ENCODE results near the gene TMX4. TPM values are rescaled to one million over a fixed set of nuclear protein-coding genes. Genes with fewer than 3 reads are reported as not detected.
A peak's percentile ranks its signal among the peaks of the same experiment; 100 is the strongest.
"Not testable (repeated sequence)": the region's sequence is repeated elsewhere in the genome, so short reads cannot be mapped to it uniquely, and the experiment has no call there.

Gene TMX4
- total and polyA plus RNA-seq, 4 experiments from 2014 or later, result 62.5 to 74.6 (median 72.1) TPM

GRCh38 chr20:7974785-7975435 lies 44.7 kb downstream of the TMX4 start:
- Histone ChIP-seq H3K9me3 (ENCODE audit: control insufficient read depth in 1 of 2, low read length in 2 of 2) (no peaks in the 10 kb centered on the region), H3K4me1 (ENCODE audit: insufficient read depth, low read length) (no peaks in the 10 kb centered on the region), H3K27ac (ENCODE audit: low read depth, low read length) (no peak overlapping the region), H3K27me3 (ENCODE audit: insufficient read depth, low read length) (no peaks in the 10 kb centered on the region), H3K4me3 (ENCODE audit: low read length in 2 of 2) (no peak overlapping the region), H3K36me3 (ENCODE audit: insufficient read depth, low read length) (no peaks in the 10 kb centered on the region)
- ChIA-PET CTCF (ENCODE audit: partially characterized antibody) (no interaction called here), POLR2A (ENCODE audit: partially characterized antibody) (interaction anchor here (1.1 to 1.9 kb wide), 2 partner anchors 9 to 45 kb away, joined by 3 to 6 read pairs; partner anchors contain the start of gene TMX4)
- Mint-ChIP-seq H3K36me3 (peaks cover 4 to 8% of the 10 kb centered on the region in 2 donors), H3K27ac (peak overlapping the region in 1 of 7 donors; percentile 29), H3K4me3 (no peak overlapping the region), H3K9me3 (no peaks in the 10 kb centered on the region), H3K27me3 (peaks cover 0 to 4% of the 10 kb centered on the region in 2 donors), H3K4me1 (no peaks in the 10 kb centered on the region)
- no peak for DNase-seq
- intact Hi-C loops (cut with micrococcal nuclease), result no loop called here

DNA sequence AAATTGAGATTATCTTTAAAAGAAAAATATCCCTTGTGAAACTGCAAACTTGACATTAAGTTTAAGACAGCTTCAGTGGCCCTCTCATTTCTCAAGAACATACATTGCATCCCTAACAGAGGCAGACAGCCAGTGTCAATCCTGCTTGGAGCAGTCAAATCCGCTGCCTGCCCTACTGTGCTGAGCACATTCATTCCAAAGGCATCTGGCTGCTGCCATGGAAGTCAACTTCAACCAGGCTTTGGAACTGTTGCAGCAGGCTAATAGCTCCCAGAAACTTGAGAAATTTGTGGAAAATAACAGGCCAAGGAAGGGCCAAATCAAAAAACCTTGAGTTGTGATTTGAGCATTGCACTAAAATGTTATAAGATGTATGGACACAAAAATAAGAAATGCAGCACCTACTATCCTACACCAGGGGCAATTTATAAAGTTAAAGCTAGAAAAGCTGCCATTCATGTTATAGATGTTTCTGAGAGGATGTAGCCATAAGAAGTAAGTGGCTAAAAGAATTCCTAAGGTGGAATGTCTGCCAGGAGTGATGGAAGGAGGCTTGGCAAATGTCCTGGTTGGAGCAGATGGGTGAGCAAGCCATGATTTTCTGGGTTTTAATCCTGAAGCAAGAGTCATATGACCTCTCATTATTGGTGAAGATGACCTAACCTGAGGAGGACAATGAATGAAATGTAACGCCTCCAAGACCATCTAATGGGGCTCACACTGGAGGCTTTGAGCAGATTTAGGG lies 47.9 kb downstream of the TMX4 start:
- H3K27me3 ChIP-seq (ENCODE audit: insufficient read depth, low read length), result no peaks in the 10 kb centered on the region
- Mint-ChIP-seq H3K4me3 (no peak overlapping the region), H3K27ac (no peak overlapping the region), H3K9me3 (no peaks in the 10 kb centered on the region), H3K36me3 (no peaks in the 10 kb centered on the region), H3K27me3 (peaks cover 1 to 4% of the 10 kb centered on the region in 2 donors), H3K4me1 (no peaks in the 10 kb centered on the region)
- intact Hi-C loops (cut with micrococcal nuclease), result no loop called here
- no peaks in the 10 kb centered on the region for H3K4me1 ChIP-seq (ENCODE audit: insufficient read depth, low read length)
- DNase-seq, result no peak
- ChIA-PET CTCF (ENCODE audit: partially characterized antibody) (interaction anchor here (0.8 kb wide), 1 partner anchor 13 kb away, joined by 3 read pairs; no protein-coding TSS in a partner anchor), POLR2A (ENCODE audit: partially characterized antibody) (interaction anchor here (1.0 kb wide), 1 partner anchor 11 kb away, joined by 3 read pairs; no protein-coding TSS in a partner anchor)
- H3K27ac ChIP-seq (ENCODE audit: low read depth, low read length), result no peak overlapping the region
- H3K9me3 ChIP-seq (ENCODE audit: control insufficient read depth in 1 of 2, low read length in 2 of 2), result no peaks in the 10 kb centered on the region
- H3K4me3 ChIP-seq (ENCODE audit: low read length in 2 of 2), result no peak overlapping the region
- H3K36me3 ChIP-seq (ENCODE audit: insufficient read depth, low read length), result no peaks in the 10 kb centered on the region

GRCh38 chr20:7967199-7967844 lies 52.2 kb downstream of the TMX4 start:
- H3K4me3 Mint-ChIP-seq, result no peak overlapping the region
- H3K9me3 ChIP-seq (ENCODE audit: control insufficient read depth in 1 of 2, low read length in 2 of 2), result no peaks in the 10 kb centered on the region
- H3K27ac Mint-ChIP-seq, result no peak overlapping the region
- no peaks in the 10 kb centered on the region for H3K27me3 ChIP-seq (ENCODE audit: insufficient read depth, low read length)
- CTCF ChIA-PET (ENCODE audit: partially characterized antibody), result interaction anchor here (1.4 kb wide), 1 partner anchor 31 kb away, joined by 3 read pairs; no protein-coding TSS in a partner anchor
- H3K36me3 ChIP-seq (ENCODE audit: insufficient read depth, low read length), result no peaks in the 10 kb centered on the region
- H3K4me1 ChIP-seq (ENCODE audit: insufficient read depth, low read length), result no peaks in the 10 kb centered on the region
- H3K27ac ChIP-seq (ENCODE audit: low read depth, low read length), result no peak overlapping the region
- no peaks in the 10 kb centered on the region for H3K4me1 Mint-ChIP-seq
- H3K4me3 ChIP-seq (ENCODE audit: low read length in 2 of 2), result no peak overlapping the region
- no peaks in the 10 kb centered on the region for H3K36me3 Mint-ChIP-seq
- POLR2A ChIA-PET (ENCODE audit: partially characterized antibody), result no interaction called here
- intact Hi-C loops (cut with micrococcal nuclease), result no loop called here
- DNase-seq, result no peak
- H3K9me3 Mint-ChIP-seq, result no peaks in the 10 kb centered on the region
- peaks cover 7 to 13% of the 10 kb centered on the region in 2 donors for H3K27me3 Mint-ChIP-seq

DNA sequence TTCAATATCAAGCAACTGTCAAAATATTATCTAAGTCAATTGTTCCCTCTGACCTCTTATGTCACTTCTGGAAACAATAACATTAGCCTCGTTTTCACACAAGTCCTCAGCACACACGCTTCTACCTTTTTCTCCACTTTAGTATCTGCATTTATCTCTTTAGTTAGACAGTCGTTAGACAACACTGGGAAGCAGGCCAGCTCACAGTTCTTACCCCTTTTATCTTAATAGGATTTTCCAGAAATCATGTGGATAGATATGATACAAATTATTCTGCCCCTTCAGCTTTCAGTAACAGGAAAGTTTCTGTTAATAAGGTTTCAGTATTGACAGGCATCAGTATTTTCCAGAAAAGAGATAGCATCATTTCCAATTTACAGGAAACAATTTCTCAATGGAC lies 53.4 kb downstream of the TMX4 start:
- peaks cover 7 to 13% of the 10 kb centered on the region in 2 donors for H3K27me3 Mint-ChIP-seq
- DNase-seq, result no peak
- no peaks in the 10 kb centered on the region for H3K4me1 Mint-ChIP-seq
- no peaks in the 10 kb centered on the region for H3K9me3 Mint-ChIP-seq
- no peak overlapping the region for H3K4me3 Mint-ChIP-seq
- CTCF ChIA-PET (ENCODE audit: partially characterized antibody), result no interaction called here
- POLR2A ChIA-PET (ENCODE audit: partially characterized antibody), result no interaction called here
- H3K27ac Mint-ChIP-seq, result no peak overlapping the region
- Histone ChIP-seq H3K4me3 (ENCODE audit: low read length in 2 of 2) (no peak overlapping the region), H3K9me3 (ENCODE audit: control insufficient read depth in 1 of 2, low read length in 2 of 2) (no peaks in the 10 kb centered on the region), H3K36me3 (ENCODE audit: insufficient read depth, low read length) (no peaks in the 10 kb centered on the region), H3K27ac (ENCODE audit: low read depth, low read length) (no peak overlapping the region), H3K4me1 (ENCODE audit: insufficient read depth, low read length) (no peaks in the 10 kb centered on the region), H3K27me3 (ENCODE audit: insufficient read depth, low read length) (no peaks in the 10 kb centered on the region)
- no peaks in the 10 kb centered on the region for H3K36me3 Mint-ChIP-seq
- intact Hi-C loops (cut with micrococcal nuclease), result no loop called here

DNA sequence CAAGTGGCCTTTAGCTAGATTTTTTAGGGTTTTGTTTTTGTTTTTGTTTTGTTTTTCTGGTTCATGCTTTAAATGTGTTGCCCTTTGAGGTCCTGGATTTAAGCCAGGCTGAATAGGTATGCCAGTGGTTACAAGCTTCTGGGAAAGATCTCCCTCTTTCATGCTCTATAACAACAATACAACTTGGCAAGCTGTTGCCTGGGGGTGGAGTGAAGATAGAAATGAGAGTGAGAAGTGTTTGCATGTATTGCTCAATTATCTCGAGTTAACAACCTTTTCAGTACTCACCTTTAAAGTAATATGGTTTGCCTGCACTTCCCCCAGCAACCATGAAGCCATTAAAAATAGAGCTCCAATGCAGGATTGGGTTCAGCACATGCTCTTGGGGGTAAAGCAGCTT lies 60.1 kb downstream of the TMX4 start:
- peaks cover 0 to 19% (median 11%) of the 10 kb centered on the region in 8 donors for H3K9me3 Mint-ChIP-seq
- no peaks in the 10 kb centered on the region for H3K27me3 ChIP-seq (ENCODE audit: insufficient read depth, low read length)
- ChIA-PET CTCF (ENCODE audit: partially characterized antibody) (no interaction called here), POLR2A (ENCODE audit: partially characterized antibody) (no interaction called here)
- H3K4me3 Mint-ChIP-seq, result peak overlapping the region in 1 of 8 donors; percentile 13
- H3K27me3 Mint-ChIP-seq, result peaks cover 19 to 23% of the 10 kb centered on the region in 2 donors
- H3K9me3 ChIP-seq (ENCODE audit: control insufficient read depth in 1 of 2, low read length in 2 of 2), result no peaks in the 10 kb centered on the region
- no peak for DNase-seq
- H3K4me3 ChIP-seq (ENCODE audit: low read length in 2 of 2), result no peak overlapping the region
- H3K4me1 ChIP-seq (ENCODE audit: insufficient read depth, low read length), result no peaks in the 10 kb centered on the region
- no peaks in the 10 kb centered on the region for H3K36me3 ChIP-seq (ENCODE audit: insufficient read depth, low read length)
- peaks cover 0 to 2% of the 10 kb centered on the region in 2 donors for H3K36me3 Mint-ChIP-seq
- no peaks in the 10 kb centered on the region for H3K4me1 Mint-ChIP-seq
- no peak overlapping the region for H3K27ac ChIP-seq (ENCODE audit: low read depth, low read length)
- H3K27ac Mint-ChIP-seq, result no peak overlapping the region
- intact Hi-C loops (cut with micrococcal nuclease), result no loop called here

GRCh38 chr20:7956561-7956960 lies 63.0 kb downstream of the TMX4 start:
- H3K27ac ChIP-seq (ENCODE audit: low read depth, low read length); intact Hi-C loops (cut with micrococcal nuclease); H3K9me3 ChIP-seq (ENCODE audit: control insufficient read depth in 1 of 2, low read length in 2 of 2); H3K36me3 ChIP-seq (ENCODE audit: insufficient read depth, low read length); H3K4me1 ChIP-seq (ENCODE audit: insufficient read depth, low read length); H3K27me3 ChIP-seq (ENCODE audit: insufficient read depth, low read length); H3K4me1 Mint-ChIP-seq; H3K4me3 Mint-ChIP-seq; POLR2A ChIA-PET (ENCODE audit: partially characterized antibody); H3K36me3 Mint-ChIP-seq; DNase-seq; H3K27ac Mint-ChIP-seq; CTCF ChIA-PET (ENCODE audit: partially characterized antibody); H3K4me3 ChIP-seq (ENCODE audit: low read length in 2 of 2): not testable (repeated sequence)
- Mint-ChIP-seq H3K9me3 (peaks cover 0 to 31% (median 21%) of the 10 kb centered on the region in 8 donors), H3K27me3 (peaks cover 22 to 24% of the 10 kb centered on the region in 2 donors)

DNA sequence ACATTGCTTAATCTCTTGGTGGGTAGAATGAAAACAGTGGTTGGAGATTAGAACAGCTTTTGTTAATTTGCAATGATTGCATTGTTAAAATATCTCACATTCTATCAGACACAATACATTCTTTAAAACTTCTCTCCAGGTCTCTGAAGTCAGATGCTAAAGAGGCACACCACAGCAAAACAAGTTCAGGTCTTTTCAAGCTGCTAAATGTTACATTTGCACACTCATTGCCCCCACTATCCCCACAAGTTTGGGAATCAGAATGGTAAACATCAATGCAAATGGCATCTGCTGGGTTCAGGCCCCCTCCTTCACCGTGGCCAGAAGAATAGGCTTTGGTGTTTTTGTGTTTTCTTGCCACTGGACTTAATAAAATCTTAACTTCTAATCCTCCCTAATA lies 69.2 kb downstream of the TMX4 start:
- Mint-ChIP-seq H3K9me3 (peaks cover 5 to 35% (median 20%) of the 10 kb centered on the region in 8 donors), H3K27ac (no peak overlapping the region), H3K36me3 (no peaks in the 10 kb centered on the region), H3K27me3 (peaks cover 11 to 18% of the 10 kb centered on the region in 2 donors), H3K4me3 (no peak overlapping the region), H3K4me1 (no peaks in the 10 kb centered on the region)
- H3K36me3 ChIP-seq (ENCODE audit: insufficient read depth, low read length), result no peaks in the 10 kb centered on the region
- POLR2A ChIA-PET (ENCODE audit: partially characterized antibody), result no interaction called here
- CTCF ChIA-PET (ENCODE audit: partially characterized antibody), result interaction anchor here (0.8 kb wide), 1 partner anchor 14 kb away, joined by 3 read pairs; no protein-coding TSS in a partner anchor
- no peaks in the 10 kb centered on the region for H3K9me3 ChIP-seq (ENCODE audit: control insufficient read depth in 1 of 2, low read length in 2 of 2)
- no peak for DNase-seq
- no peak overlapping the region for H3K27ac ChIP-seq (ENCODE audit: low read depth, low read length)
- intact Hi-C loops (cut with micrococcal nuclease), result no loop called here
- H3K27me3 ChIP-seq (ENCODE audit: insufficient read depth, low read length), result no peaks in the 10 kb centered on the region
- H3K4me1 ChIP-seq (ENCODE audit: insufficient read depth, low read length), result no peaks in the 10 kb centered on the region
- H3K4me3 ChIP-seq (ENCODE audit: low read length in 2 of 2), result no peak overlapping the region

All from CD4-positive, alpha-beta memory T cell (primary cell).